Smooth muscle cell (in vitro differentiated cells): ENCODE measurements around the gene C1orf53. TPM values are rescaled to one million over a fixed set of nuclear protein-coding genes. Genes with fewer than 3 reads are reported as not detected.
"Not testable (repeated sequence)": the region's sequence is repeated elsewhere in the genome, so short reads cannot be mapped to it uniquely, and the experiment has no call there.

Experiments used
- DNase-seq: peaks from one replicate; lab custom pipeline; 2025; ENCODE audit not compliant: unreplicated experiment; lab: John Stamatoyannopoulos, UW
- H2AFZ ChIP-seq: fragments of 200-600 bp; sonication (generic); 2 replicates; pipeline ENCODE4 v1.6.0; 2016; ENCODE audit warnings: antibody characterized with exemption, low read depth, mild to moderate bottlenecking
- H3F3A ChIP-seq: fragments of 200-600 bp; sonication (generic); 2 replicates; pipeline ENCODE4 v1.6.0; 2017; ENCODE audit warnings: antibody characterized with exemption, low read depth
- H3K27ac ChIP-seq: fragments of 200-600 bp; sonication (generic); 2 replicates; pipeline ENCODE4 v1.5.1; 2016; ENCODE audit warnings: low read depth, mild to moderate bottlenecking
- H3K27me3 ChIP-seq: fragments of 200-600 bp; sonication (generic); 2 replicates; pipeline ENCODE4 v1.6.1; 2016; ENCODE audit warnings: low read depth, mild to moderate bottlenecking
- H3K36me3 ChIP-seq: fragments of 200-600 bp; sonication (generic); 2 replicates; pipeline ENCODE4 v1.5.1; 2016; ENCODE audit warnings: low read depth
- H3K4me1 ChIP-seq: fragments of 200-600 bp; sonication (generic); 2 replicates; pipeline ENCODE4 v1.5.1; 2016; ENCODE audit warnings: low read depth
- H3K4me2 ChIP-seq: fragments of 200-600 bp; sonication (generic); 2 replicates; pipeline ENCODE4 v1.6.0; 2016; ENCODE audit warnings: mild to moderate bottlenecking
- H3K4me3 ChIP-seq: fragments of 200-600 bp; sonication (generic); 2 replicates; pipeline ENCODE4 v1.5.1; 2016; ENCODE audit warnings: mild to moderate bottlenecking
- H3K79me2 ChIP-seq: fragments of 200-600 bp; sonication (generic); 2 replicates; pipeline ENCODE4 v1.6.0; 2016; ENCODE audit warnings: low read depth, mild to moderate bottlenecking
- H3K9ac ChIP-seq: fragments of 200-600 bp; sonication (generic); 2 replicates; pipeline ENCODE4 v1.6.0; 2016; ENCODE audit warnings: low read depth
- H3K9me3 ChIP-seq: fragments of 200-600 bp; sonication (generic); replicated peaks from 2 replicates; pipeline ENCODE4 v1.5.1; 2016; ENCODE audit warnings: low read depth
- H4K20me1 ChIP-seq: fragments of 200-600 bp; sonication (generic); 2 replicates; pipeline ENCODE4 v1.6.0; 2016; ENCODE audit warnings: low read depth
- CTCF ChIP-seq: fragments of 200-600 bp; sonication (generic); IDR thresholded peaks from 2 replicates; pipeline ENCODE4 v1.5.1; 2017; ENCODE audit warnings: borderline replicate concordance, mild to moderate bottlenecking, antibody characterized with exemption; ENCODE audit not compliant: insufficient read depth, poor library complexity, severe bottlenecking
- whole genome bisulfite sequencing: methylation state at CpG from one replicate; pipeline ENCODE4 v1.1.7; 2016; ENCODE audit warnings: low lambda C conversion rate; 5-methylcytosine and 5-hydroxymethylcytosine counted together
- polyA plus RNA-seq: library from polyadenylated mRNA; unstranded; fragments of >200 nt; fragmentation: Nextera tagmentation; extraction: Ambion mirVana; gene quantifications from 2 replicates; pipeline ENCODE4 v1.2.1, GENCODE V29; 2016
- total RNA-seq: library from RNA; depleted of rRNA; stranded (reverse); fragments of >200 nt; gene quantifications from 2 replicates; pipeline ENCODE4 v1.2.3, GENCODE V29; 2014

The C1orf53 gene
- total and polyA plus RNA-seq, 2 experiments from 2014 or later, result 3.1 to 4.5 TPM

GRCh38 chr1:197869490-197870077 lies 32.8 kb upstream of the C1orf53 start:
- no peaks in the 10 kb centered on the region for H3K36me3 ChIP-seq
- 71% methylated on average over 2 of the region's 2 CpGs for WGBS
- DNase-seq, result no peak
- peaks cover 3% of the 10 kb centered on the region for H3K4me1 ChIP-seq
- no peaks in the 10 kb centered on the region for H3K9me3 ChIP-seq
- no peak for TF ChIP-seq CTCF
- H3K9ac ChIP-seq, result no peak overlapping the region
- H3F3A ChIP-seq, result no peaks in the 10 kb centered on the region
- no peaks in the 10 kb centered on the region for H4K20me1 ChIP-seq
- H3K79me2 ChIP-seq, result no peaks in the 10 kb centered on the region
- peak overlapping the region; percentile 15 for H2AFZ ChIP-seq
- no peak overlapping the region for H3K4me2 ChIP-seq
- H3K27ac ChIP-seq, result no peak overlapping the region
- H3K4me3 ChIP-seq, result no peak overlapping the region
- no peaks in the 10 kb centered on the region for H3K27me3 ChIP-seq

GRCh38 chr1:197876894-197877293 lies 25.5 kb upstream of the C1orf53 start:
- Histone ChIP-seq H3K4me3 (no peak overlapping the region), H3K79me2 (no peaks in the 10 kb centered on the region), H3K4me1 (no peaks in the 10 kb centered on the region), H3K27ac (no peak overlapping the region), H3K9ac (no peak overlapping the region), H3K9me3 (peaks cover 8% of the 10 kb centered on the region), H2AFZ (no peak overlapping the region), H3K36me3 (no peaks in the 10 kb centered on the region), H3K4me2 (no peak overlapping the region), H4K20me1 (no peaks in the 10 kb centered on the region), H3K27me3 (no peaks in the 10 kb centered on the region), H3F3A (no peaks in the 10 kb centered on the region)
- no peak for DNase-seq
- no peak for TF ChIP-seq CTCF

DNA sequence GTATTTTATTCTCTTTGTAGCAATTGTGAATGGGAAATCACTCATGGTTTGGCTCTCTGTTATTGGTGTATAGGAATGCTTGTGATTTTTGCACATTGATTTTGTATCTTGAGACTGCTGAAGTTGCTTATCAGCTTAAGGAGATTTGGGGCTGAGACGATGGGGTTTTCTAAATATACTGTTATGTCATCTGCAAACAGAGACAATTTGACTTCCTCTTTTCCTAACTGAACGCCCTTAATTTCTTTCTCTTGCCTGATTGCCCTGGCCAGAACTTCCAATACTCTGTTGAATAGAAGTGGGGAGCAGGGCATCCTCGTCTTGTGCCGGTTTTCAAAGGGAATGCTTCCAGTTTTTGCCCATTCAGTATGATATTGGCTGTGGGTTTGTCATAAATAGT lies 22.0 kb upstream of the C1orf53 start:
- not testable (repeated sequence) for DNase-seq

DNA sequence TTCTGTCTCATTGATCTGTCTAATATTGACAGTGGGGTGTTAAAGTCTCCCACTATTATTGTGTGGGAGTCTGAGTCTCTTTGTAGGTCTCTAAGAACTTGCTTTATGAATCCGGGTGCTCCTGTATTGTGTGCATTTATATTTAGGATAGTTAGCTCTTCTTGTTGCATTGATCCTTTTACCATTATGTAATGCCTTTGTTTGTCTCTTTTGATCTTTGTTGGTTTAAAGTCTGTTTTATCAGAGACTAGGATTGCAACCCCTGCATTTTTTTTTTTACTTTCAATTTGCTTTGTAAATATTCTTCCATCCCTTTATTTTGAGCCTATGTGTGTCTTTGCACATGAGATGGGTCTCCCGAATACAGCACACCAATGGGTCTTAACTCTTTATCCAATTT lies 20.2 kb upstream of the C1orf53 start:
- 93% methylated on average over 2 of the region's 2 CpGs for WGBS
- not testable (repeated sequence) for H3K9me3 ChIP-seq, H3K4me2 ChIP-seq, H3K36me3 ChIP-seq, H3K4me1 ChIP-seq, H3K27me3 ChIP-seq, H3F3A ChIP-seq, H4K20me1 ChIP-seq, H3K9ac ChIP-seq, H2AFZ ChIP-seq, H3K79me2 ChIP-seq, H3K27ac ChIP-seq, DNase-seq, H3K4me3 ChIP-seq

More for the DNA sequence above, 22.0 kb upstream of the C1orf53 start:
- H3F3A ChIP-seq, H3K79me2 ChIP-seq, H3K9ac ChIP-seq, H3K4me2 ChIP-seq, H4K20me1 ChIP-seq, H3K4me3 ChIP-seq, H3K36me3 ChIP-seq, H3K9me3 ChIP-seq, H3K27ac ChIP-seq, H3K4me1 ChIP-seq, H3K27me3 ChIP-seq, H2AFZ ChIP-seq: not testable (repeated sequence)
- WGBS, result 84% methylated on average over 4 of the region's 4 CpGs

DNA sequence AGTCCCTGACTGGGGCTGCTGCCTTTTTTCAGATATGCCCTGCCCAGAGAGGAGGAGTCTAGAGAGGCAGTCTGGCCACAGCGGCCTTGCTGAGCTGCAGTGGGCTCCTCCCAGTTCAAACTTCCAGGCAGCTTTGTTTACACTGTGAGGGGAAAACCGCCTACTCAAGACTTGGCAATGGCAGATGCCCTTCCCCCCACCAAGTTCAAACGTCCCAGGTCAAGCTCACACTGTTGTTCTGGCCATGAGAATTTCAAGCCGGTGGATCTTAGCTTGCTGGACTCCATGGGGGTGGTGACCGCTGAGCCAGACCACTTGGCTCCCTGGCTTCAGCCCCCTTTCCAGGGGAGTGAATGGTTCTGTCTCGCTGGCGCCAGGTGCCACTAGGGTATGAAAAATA lies 18.3 kb upstream of the C1orf53 start:
- no peaks in the 10 kb centered on the region for H3K9me3 ChIP-seq
- H3K4me1 ChIP-seq, result no peaks in the 10 kb centered on the region
- no peak overlapping the region for H3K4me3 ChIP-seq
- TF ChIP-seq CTCF, result no peak
- no peaks in the 10 kb centered on the region for H3K79me2 ChIP-seq
- H4K20me1 ChIP-seq, result no peaks in the 10 kb centered on the region
- H3K27ac ChIP-seq, result no peak overlapping the region
- 68% methylated on average over 7 of the region's 7 CpGs for WGBS
- H3K9ac ChIP-seq, result no peak overlapping the region
- H3K4me2 ChIP-seq, result no peak overlapping the region
- no peak for DNase-seq
- H2AFZ ChIP-seq, result no peak overlapping the region
- H3K27me3 ChIP-seq, result no peaks in the 10 kb centered on the region
- H3K36me3 ChIP-seq, result no peaks in the 10 kb centered on the region
- H3F3A ChIP-seq, result no peaks in the 10 kb centered on the region
